VCaP (cell line): ENCODE results near the gene TMEM200B.
"Not testable (repeated sequence)": the region's sequence is repeated elsewhere in the genome, so short reads cannot be mapped to it uniquely, and the experiment has no call there.

Source experiments
- H3K27ac ChIP-seq: fragments of 450-650 bp; 2 replicates; pipeline ENCODE4 v1.5.1; 2017
- CTCF ChIP-seq: fragments of 450-650 bp; conservative IDR thresholded peaks from 2 replicates; pipeline ENCODE4 v1.5.1; 2017; ENCODE audit warnings: mild to moderate bottlenecking, moderate library complexity

TMEM200B gene

GRCh38 chr1:29082519-29082918, 41.2 kb downstream of the TMEM200B start:
- H3K27ac ChIP-seq, result no peak overlapping the region
- no peak for TF ChIP-seq CTCF

- no peak overlapping the region for H3K27ac ChIP-seq
- no peak for TF ChIP-seq CTCF
These were observed 42.5 kb downstream of the TMEM200B start for GRCh38 chr1:29081201-29081600.

- not testable (repeated sequence) for H3K27ac ChIP-seq
These were observed 43.6 kb downstream of the TMEM200B start for GRCh38 chr1:29079916-29080629.

GRCh38 chr1:29077155-29077554, 46.5 kb downstream of the TMEM200B start:
- H3K27ac ChIP-seq, result no peak overlapping the region
- no peak for TF ChIP-seq CTCF
